ENCODE results near the gene TGM4.

The TGM4 gene

DNA sequence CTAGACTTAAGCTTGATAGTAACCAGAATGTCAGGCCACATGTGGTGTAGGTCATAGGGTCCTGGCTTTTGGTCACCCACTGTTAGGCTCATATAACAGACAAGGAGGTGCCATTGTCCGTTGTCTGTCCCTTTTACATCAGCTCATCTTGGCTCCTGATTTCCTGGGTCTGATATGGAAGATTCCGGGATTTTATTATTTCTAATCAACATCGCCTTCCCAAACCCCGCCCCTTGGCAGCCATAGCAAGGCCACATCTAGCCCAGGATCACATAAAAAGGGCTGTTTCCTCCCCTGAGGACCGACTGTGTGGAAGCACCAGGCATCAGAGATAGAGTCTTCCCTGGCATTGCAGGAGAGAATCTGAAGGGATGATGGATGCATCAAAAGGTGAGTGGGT lies at the start of gene TGM4:
TSS of gene TGM4 (plus strand) at position 301 of the 400 bp plus-strand sequence. CDS start at position 372, 71 bp downstream.
- Histone ChIP-seq H4K20me1 (ENCODE audit: low read depth, low read length) (no peaks in the 10 kb centered on the region), H3K9me2 (replicated peaks; ENCODE audit: insufficient read depth, low read length) (no peaks in the 10 kb centered on the region), H3F3A (ENCODE audit: insufficient read depth) (no peaks in the 10 kb centered on the region), H3K4me2 (ENCODE audit: low read depth, low read length, poor library complexity, severe bottlenecking) (no peak within 1 kb of the TSS), H3K4me3 (ENCODE audit: insufficient read depth, low read length, poor library complexity, severe bottlenecking) (no peak within 1 kb of the TSS), H3K9ac (ENCODE audit: low read length) (no peak within 1 kb of the TSS), H3K36me3 (ENCODE audit: low read length) (no peaks in the 10 kb centered on the region), H2AFZ (ENCODE audit: low read depth, low read length, severe bottlenecking) (no peak within 1 kb of the TSS), H3K79me2 (ENCODE audit: insufficient read depth, low read length) (no peaks in the 10 kb centered on the region), H3K9me3 (ENCODE audit: insufficient read depth, low read length) (no peaks in the 10 kb centered on the region), H3K27ac (ENCODE audit: low read depth, low read length) (no peak within 1 kb of the TSS), H3K27me3 (ENCODE audit: low read length) (no peaks in the 10 kb centered on the region)
- TF ChIP-seq, protein P1, sequence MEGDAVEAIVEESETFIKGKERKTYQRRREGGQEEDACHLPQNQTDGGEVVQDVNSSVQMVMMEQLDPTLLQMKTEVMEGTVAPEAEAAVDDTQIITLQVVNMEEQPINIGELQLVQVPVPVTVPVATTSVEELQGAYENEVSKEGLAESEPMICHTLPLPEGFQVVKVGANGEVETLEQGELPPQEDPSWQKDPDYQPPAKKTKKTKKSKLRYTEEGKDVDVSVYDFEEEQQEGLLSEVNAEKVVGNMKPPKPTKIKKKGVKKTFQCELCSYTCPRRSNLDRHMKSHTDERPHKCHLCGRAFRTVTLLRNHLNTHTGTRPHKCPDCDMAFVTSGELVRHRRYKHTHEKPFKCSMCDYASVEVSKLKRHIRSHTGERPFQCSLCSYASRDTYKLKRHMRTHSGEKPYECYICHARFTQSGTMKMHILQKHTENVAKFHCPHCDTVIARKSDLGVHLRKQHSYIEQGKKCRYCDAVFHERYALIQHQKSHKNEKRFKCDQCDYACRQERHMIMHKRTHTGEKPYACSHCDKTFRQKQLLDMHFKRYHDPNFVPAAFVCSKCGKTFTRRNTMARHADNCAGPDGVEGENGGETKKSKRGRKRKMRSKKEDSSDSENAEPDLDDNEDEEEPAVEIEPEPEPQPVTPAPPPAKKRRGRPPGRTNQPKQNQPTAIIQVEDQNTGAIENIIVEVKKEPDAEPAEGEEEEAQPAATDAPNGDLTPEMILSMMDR (IDR thresholded peaks at IDR 0.05; ENCODE audit: insufficient read depth, low read length, poor library complexity, severe bottlenecking): no peak
- no peak for TF ChIP-seq EZH2phosphoT487 (conservative IDR thresholded peaks at IDR 0.05; ENCODE audit: low read length)

DNA sequence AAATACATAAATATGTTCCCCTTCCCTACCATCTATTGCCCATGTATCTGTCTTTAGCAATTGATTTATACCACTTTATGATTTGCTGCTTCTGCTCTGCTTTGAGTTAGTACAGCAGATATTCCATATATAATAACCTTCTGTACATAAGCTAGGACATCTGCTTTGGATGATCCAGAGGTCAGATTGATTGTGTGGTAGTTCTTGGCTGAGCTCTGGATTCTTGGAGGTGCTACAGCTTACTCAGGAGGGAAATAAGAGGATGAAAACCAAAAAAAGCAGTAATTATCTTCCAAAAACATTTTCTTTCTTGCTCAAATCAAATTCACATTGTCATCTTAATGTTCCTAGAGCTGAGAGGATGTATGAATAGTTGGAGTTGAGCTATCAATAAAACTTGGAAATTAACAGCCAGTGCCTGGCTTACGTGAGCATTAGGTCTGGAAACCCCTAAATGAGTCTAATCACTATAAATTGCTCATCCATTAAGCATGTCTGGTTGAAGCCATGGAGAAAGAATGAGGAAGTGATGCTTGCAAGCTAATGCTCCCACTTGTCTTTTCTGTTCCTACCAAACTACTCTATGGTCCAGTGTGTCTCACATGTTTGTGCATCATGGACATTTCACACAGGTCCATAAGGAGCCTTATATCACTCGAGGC lies 49.0 kb upstream of the TGM4 start:
- Histone ChIP-seq H3K36me3 (ENCODE audit: low read length) (peaks cover 35% of the 10 kb centered on the region), H3K27me3 (ENCODE audit: low read length) (no peaks in the 10 kb centered on the region), H3K9me3 (ENCODE audit: insufficient read depth, low read length) (no peaks in the 10 kb centered on the region), H3F3A (ENCODE audit: insufficient read depth) (peaks cover 3% of the 10 kb centered on the region; the same call in 1 of the 2 replicates), H4K20me1 (ENCODE audit: low read depth, low read length) (no peaks in the 10 kb centered on the region), H3K79me2 (ENCODE audit: insufficient read depth, low read length) (no peaks in the 10 kb centered on the region), H3K27ac (ENCODE audit: low read depth, low read length) (no peak overlapping the region), H3K4me3 (ENCODE audit: insufficient read depth, low read length, poor library complexity, severe bottlenecking) (no peak overlapping the region), H3K4me2 (ENCODE audit: low read depth, low read length, poor library complexity, severe bottlenecking) (no peak overlapping the region), H3K9me2 (replicated peaks; ENCODE audit: insufficient read depth, low read length) (no peaks in the 10 kb centered on the region), H3K9ac (ENCODE audit: low read length) (no peak overlapping the region), H2AFZ (ENCODE audit: low read depth, low read length, severe bottlenecking) (no peak overlapping the region)
- no peak for TF ChIP-seq EZH2phosphoT487 (conservative IDR thresholded peaks at IDR 0.05; ENCODE audit: low read length)
- TF ChIP-seq, protein P1 (IDR thresholded peaks at IDR 0.05; ENCODE audit: insufficient read depth, low read length, poor library complexity, severe bottlenecking): no peak

DNA sequence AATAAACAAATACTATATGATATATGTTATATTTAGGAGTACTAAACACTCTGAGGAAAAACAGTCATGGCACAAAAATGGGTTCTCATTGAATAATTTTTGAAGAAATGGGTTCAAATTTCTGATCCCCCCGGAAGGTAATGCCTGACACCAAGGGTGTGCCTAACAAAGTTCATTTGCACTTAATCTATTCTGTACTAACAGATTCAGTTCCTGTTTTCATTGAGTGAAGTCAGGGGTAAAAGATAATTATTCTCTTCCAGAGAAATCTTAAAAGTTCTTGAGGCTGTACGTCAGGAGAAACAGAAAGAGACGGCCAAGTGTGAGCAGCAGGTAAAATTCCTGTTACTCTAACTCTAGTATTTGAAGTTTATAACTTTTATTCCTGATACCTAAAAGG lies 47.2 kb upstream of the TGM4 start:
- Histone ChIP-seq H3K9ac (ENCODE audit: low read length) (no peak overlapping the region), H3K9me3 (ENCODE audit: insufficient read depth, low read length) (no peaks in the 10 kb centered on the region), H3K4me3 (ENCODE audit: insufficient read depth, low read length, poor library complexity, severe bottlenecking) (no peak overlapping the region), H3K9me2 (replicated peaks; ENCODE audit: insufficient read depth, low read length) (no peaks in the 10 kb centered on the region), H3K79me2 (ENCODE audit: insufficient read depth, low read length) (no peaks in the 10 kb centered on the region), H3F3A (ENCODE audit: insufficient read depth) (peaks cover 3% of the 10 kb centered on the region; the same call in 1 of the 2 replicates), H3K27ac (ENCODE audit: low read depth, low read length) (no peak overlapping the region), H4K20me1 (ENCODE audit: low read depth, low read length) (no peaks in the 10 kb centered on the region), H3K27me3 (ENCODE audit: low read length) (no peaks in the 10 kb centered on the region), H3K36me3 (ENCODE audit: low read length) (peaks cover 53% of the 10 kb centered on the region), H2AFZ (ENCODE audit: low read depth, low read length, severe bottlenecking) (no peak overlapping the region), H3K4me2 (ENCODE audit: low read depth, low read length, poor library complexity, severe bottlenecking) (no peak overlapping the region)
- no peak for TF ChIP-seq EZH2phosphoT487 (conservative IDR thresholded peaks at IDR 0.05; ENCODE audit: low read length)
- TF ChIP-seq, protein P1 (IDR thresholded peaks at IDR 0.05; ENCODE audit: insufficient read depth, low read length, poor library complexity, severe bottlenecking): no peak
